NCI-H146 (cell line): ENCODE results near the gene PANK1.

ENCODE experiments used
- DNase-seq: peaks from one replicate; lab custom pipeline; 2025; lab: John Stamatoyannopoulos, UW

The PANK1 gene

DNA sequence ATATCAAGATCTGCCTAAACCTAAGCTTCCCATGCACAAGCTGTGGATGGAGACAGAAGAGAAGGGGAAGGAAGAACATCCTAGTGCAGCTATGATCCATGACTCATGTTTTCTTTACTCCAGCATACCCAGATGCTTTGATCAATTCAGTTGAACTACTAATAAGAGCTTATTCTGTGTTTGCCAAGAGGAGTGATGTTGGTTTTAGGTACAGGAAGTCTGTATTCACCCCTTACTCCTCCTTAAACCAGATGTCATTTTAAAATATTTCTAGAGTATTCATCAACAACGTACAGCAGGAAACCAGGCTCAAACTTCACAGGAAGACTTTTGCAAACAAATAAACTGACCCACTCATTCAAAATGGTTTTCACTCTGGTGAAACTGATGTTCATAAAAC, 29.2 kb downstream of the PANK1 start:
- DNase-seq = no peak

DNA sequence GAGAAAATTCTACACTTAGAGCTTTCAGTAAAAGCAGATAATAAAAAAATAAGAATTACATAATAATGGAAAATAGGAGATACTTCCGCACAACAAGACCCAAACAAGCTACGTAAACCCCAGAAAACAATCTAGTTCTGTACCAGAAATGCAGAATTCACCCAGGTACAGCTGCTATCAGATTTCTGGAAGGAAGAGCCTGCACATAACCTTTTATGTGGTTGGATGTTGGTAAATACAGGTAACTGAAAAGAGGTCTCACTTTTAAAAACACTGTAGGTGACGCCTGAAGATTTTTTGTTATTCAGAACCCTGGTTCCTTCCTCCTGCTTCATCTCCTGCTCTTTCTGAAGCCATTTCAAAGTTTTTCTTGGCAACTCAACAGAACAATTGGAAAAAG, 29.9 kb downstream of the PANK1 start:
- DNase-seq = no peak

DNA sequence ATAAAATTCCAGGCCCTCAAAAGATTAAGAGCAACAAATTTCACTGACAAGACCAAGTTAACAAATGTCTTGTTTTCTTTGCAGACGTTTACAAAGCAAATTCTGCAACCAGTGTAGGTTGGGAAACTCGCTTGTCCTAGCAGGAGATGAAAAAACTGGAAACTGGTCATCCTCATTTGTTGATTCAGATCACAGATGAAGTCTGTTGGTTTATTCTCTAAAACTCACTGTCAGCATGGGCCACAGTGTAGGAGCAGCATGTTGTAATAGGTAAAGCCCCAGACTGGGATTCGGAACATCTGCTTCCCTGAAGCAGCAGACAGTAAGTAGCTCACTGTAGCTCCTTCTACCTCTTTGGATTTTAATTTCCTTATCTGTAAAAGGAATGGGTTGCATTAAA, 31.5 kb downstream of the PANK1 start:
- DNase-seq = no peak

DNA sequence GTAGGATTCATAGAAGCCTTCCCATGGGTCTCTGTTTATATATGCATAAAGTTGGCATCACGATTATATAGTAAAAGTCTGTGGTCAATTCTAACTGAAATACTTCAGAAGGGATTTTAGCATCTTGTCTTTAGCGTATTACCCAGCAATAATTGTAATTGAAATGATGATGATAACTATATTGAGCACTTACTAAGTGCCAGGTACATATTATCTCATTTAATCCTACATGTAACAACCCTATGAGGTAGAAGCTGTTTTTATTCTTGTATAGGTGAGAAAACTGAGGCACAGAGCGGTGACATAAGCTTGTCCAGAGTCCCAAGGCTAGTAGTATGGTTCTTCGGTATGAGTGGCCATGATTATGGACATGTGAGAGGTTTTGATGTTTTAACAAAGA, 33.8 kb downstream of the PANK1 start:
- no peak for DNase-seq

DNA sequence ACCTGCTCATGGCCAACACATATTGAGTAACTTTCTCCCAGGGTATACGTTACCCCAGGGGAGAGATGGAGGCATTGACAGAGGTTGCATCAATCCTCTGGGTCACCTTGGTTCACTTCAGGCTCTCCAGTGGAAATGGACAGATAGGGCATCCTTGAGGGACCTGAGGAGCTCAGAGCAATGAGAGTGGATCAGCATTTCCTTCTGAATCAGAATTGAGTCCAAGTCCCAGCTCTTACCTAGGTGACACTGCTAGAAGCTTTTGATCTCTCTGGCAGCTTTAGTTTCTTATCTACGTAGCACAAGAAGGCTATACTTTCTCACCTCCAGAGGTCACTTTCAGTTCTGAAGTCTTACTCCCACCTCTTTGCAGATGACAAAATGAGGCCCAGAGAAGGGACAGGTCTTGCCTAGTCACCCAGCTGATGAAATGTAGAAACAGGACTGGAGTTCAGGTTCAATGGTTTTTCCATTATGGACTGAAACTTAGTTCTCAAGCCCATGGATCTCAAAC, 35.2 kb downstream of the PANK1 start:
- DNase-seq = no peak

DNA sequence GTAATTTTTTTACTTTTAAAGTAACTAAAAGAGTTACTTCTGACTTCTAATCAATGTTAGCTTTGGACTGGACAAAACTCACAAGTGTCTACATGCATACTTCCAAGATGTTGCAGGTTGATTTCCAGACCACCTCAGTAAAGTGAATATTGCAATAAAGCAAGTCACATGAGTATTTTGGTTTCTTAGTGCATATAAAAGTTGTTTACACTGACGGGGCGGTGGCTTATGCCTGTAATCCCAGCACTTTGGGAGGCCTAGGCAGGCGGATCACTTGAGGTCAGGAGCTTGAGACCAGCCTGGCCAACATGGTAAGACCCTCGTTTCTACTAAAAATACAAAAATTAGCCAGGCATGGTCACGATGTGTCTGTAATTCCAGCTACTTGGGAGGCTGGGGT, 40.8 kb downstream of the PANK1 start:
- no peak for DNase-seq

DNA sequence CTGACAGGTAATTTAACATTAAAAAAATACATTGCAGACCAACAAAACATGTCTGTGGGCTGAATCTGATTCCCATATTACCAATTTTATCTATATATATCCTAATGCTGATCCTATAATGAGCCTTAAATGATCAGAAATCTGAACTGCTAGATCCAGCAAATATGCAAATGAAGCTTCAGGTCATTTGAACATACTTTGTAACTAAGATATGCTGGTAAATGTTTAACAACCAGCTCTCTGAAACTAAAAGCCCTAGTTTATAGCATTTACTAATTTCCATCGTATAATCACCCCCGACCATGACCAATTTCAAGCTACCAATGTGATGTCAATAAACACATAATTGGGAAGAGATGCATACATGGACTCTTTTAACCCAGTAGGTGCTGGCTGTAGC, 42.1 kb downstream of the PANK1 start:
- no peak for DNase-seq

DNA sequence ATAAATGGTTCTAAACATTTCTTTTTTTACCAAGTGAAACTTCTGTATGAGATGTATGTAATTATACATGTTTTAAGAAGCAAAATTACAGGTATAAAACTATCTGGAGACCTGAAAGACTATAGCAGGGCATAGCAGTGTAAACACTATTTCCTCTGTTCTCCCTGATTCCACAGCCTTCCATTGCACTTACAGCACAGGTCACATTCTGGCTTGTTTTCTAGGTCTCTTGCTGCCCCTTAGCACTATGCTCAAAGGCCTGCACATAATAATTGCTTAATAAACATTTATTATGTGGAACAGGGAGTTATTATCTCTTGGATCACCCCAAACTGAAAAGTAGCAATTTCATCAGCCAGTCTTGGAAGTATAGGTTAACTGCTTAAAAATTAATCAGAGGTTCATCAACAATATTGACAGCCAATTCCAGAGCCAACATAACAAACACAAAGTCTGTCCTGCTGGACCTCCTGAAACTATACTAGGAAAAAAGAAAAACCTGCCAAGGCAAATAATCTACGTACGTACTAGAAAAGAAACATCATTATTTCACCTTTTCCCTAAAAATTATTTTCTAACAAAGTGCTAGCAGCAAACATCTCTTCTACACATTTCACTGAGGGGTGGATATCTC, 43.2 kb downstream of the PANK1 start:
- no peak for DNase-seq

DNA sequence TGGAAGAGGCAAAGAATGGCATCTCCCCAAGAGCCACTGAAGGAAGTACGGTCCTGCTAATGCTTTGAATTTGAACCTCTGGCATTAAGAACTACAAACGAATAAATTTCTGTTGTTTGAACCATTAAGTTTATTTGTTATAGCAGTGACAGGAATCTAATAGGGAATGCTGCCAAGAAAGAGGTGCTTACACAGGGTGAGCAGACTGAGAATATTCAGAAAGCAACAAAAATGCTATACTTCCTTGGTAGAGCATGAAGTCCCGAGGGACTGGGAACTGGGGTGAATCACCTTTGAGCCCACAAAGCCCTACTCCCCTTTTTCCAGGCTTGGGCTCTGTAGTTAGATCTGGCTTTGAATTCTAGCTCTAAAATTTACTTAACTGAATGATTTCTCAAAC, 45.0 kb downstream of the PANK1 start:
- DNase-seq = no peak

DNA sequence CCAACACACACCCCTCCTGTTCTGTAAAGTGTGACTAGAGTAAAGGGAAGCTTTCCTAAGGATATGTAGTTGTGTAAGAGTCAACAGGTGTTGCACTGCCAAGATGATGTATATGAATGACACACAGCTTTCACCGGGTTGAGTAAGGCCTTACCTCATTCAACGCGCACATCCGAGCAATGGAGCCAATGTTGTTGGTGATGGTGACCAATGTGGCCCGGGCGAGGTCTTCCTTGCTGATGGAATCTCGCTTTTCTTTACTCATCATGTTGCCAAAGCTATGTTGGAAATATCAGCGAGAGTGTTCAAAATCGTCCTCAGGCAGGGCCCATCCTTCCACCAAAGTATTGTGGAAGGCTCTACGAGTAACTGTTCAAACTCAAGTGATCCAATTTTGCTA, 52.0 kb downstream of the PANK1 start:
- no peak for DNase-seq

DNA sequence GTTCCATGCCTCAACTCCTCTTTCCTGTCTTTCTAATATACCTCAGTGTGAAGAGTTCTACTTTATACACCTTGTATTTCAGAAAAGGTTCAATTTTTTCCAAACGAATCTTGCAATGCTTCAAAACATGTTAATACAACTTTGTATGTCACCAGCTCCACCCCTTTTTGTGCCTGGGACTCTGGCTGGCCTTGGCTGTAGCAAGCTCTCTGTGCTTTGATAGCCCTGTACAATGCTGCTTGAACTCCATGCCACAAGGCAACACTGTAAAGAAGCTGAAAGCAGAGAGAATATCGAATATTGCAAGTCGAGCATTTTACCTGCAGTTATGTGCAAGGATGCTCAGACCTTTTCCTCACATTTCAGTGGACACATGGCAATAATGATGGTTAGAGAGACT, 52.5 kb downstream of the PANK1 start:
- no peak for DNase-seq

DNA sequence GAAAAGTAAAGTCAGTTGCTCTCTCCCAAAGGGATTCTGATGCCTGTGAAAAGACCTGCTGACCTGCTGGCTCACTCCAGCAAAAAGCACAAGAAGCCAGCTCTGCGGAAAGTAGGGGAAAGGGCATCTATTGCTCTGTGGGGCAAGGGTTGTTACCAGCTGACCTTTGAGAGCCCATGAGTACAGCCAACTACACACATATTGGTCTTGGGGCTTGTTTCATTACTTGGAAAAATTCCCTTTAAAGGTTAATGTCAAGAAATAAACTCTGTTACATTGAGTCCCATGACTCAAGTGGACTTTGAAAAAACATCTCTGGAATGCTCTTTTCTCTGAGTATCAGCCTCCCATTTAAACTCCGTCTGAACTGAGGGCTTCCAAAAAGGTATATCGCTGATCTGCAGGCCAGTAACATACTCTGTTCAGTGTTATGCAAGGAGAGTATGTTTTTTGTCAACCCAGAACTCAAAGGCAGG, 53.2 kb downstream of the PANK1 start:
- no peak for DNase-seq

DNA sequence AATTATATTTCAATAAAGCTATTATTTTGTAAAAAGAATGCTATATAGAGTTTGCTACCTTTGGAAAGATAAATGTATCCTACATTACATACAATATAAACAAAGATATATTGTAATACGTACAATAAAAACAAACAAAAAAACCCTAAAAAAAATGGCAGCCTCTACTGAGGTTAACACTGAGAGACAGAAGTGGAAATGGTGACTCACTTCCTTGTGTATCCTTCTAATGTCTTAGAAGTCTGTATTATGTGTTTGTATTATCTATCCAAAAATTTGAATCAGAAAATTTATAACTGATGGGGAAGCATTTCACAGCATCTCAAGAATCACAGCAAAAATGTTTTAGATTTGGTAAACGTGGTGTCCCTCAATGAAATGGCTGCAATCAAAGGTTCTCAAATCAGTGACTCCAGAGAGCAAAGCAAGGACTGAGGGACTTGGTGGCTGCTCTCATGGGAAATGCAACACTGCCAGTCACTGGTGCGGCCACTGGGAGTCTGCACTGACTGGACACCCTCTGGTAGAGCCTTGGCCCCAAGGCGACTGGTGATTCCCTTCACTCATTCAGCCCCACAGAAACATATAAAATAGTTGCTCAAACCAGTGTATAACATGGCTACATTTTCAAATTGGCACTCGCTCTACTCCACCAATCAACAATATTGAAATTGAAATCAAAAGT, 53.8 kb downstream of the PANK1 start:
- no peak for DNase-seq

DNA sequence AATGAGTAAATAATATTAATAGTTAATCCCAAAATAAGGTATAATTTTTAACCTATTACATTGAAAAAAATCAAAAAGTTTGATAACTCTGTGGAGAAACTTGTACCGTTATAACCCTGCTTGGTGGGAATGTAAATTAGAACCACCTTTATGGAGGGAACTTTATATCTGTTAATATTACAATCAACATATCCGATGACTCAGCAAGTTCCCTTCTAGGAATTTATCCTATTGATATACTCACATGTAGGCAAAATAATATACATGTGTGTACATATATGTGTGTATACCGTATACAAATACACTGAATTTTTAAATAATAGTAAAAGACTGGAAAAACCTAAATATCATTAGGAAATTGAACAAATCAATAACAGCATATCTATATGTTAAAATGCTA, 54.7 kb downstream of the PANK1 start:
- no peak for DNase-seq

DNA sequence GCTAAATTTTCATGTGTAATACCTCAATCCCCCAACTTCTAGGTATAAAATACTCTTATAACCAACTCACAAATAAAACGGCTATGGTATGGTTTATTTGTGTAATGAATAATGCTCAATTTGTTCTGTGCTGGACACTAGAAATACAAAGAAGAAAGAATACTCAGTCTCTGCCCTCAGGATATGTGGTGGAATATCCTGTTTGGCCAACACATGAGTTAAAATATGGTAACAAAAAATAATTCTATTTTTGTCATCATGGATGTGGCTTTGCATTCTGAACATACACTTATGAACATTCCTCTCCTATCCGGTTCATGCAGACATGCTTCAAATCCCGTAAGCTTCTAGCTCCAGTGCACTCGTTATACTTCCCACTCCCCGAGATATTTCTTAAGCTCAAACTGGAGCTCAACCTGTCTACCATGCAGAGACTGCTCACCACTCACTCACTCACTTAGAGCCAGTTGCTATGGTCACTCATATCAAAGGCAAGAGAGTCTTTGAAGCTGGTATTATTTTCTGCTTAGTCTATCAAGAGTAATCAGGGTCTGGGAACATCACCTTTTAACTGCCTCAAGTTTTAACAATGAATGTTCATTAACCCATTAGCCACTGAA, 55.8 kb downstream of the PANK1 start:
- no peak for DNase-seq

DNA sequence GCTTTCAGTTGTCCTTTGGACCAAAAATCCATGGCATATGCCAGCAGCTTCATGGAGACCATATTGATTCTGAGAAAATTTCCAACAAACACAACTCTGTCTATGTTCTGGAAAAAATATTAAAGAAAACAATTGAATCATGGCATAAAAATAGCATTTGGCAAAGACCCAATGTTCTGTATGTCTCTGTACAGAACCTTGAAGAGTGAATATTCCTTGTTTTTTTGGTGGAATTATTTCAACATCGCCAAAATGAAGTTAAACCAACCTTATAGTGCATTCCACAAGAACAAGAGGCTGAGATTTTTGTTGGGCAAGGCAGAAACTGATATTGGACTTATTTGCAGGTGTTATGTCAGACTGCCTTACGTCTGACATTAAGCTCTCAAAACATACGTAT, 56.4 kb downstream of the PANK1 start:
- no peak for DNase-seq

DNA sequence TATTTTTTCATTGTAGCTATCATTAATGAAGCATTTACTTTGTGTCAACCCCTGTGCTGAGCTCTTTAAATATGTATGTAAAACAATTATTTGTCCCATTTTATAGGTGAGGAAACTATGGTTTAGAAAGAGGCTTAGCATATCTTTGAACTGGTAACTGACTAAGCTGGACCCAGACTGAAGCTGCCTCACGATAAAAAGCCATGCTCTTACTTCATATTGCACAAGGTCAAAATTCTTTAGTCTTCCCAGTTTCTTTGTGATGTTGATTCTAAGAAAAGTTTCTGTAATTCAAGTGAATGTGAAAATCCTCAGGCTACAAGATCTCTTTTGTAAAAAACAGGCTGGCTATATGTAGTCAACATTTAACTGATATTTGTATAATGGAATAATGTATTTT, 63.0 kb downstream of the PANK1 start:
- no peak for DNase-seq

DNA sequence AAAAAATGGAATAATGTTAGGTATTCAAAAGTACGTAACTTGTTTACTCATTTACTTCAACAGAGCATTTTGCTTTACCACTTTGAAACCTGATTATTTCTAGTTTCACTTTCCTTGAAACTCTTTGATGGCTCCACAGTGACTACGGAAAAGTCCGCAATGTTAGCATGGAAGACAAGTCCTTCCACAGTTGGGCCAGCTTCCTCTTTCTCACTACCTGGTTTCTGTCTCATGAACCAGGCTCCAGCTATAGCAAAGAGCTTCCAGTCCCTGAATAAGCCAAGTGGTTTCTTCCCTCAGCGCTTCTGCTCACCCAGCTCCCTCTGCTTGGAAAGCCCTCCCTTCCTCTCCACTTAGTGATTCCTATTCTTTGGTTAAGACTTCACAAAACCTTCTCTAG, 64.8 kb downstream of the PANK1 start:
- DNase-seq = no peak

DNA sequence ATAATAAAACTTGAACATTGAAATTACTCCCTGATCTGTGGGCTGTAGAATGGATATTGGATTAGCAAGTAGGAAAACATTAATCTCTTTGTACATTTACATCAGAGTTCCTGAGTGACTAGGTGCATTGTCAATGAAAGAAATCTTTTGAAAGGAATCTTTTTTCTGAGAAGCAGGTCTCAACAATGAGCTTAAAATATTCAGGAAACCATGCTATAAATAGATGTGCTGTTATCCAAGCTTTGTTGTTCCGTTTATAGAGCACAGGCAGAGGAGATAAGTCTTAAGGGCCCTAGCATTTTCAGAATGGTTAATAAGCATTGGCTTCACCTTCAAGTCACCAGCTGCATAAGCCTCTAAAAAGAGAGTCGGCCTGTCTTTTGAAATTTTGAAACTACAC, 68.3 kb downstream of the PANK1 start:
- DNase-seq = no peak

DNA sequence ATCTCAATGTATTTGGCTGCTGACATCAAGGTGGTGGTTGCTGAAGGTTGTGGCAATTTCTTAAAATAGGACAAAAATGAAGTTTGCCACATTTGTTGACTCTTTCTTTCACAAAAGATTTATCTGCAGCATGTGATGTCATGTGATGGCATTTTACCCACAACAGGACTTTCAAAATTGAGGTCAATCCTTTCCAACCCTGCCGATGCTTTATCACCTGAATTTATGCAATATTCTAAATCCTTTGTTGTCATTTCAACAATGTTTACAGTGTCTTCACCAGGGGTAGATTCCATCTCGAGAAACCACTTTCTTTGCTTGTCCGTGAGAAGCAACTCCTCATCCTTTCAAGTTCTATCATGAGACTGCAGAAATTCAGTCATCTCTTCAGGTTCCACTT, 69.0 kb downstream of the PANK1 start:
- DNase-seq = no peak

DNA sequence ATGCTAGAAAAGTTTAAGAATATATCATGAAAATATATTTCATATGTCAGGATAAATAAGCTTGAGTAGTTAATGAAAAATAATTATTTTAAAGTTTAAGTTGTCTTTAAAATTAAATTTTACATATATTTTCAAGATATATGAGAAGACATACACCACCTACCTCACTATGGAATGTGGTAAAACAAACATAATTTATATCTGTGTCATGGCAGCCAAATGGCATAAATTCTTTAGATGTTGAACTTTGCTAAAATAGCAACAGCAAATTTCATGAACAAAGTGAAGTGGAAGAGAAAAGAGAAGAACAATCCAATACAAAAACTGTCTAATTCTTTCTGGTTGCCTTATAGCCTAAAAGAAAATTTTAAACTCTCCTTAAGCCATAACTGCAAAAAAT, 70.0 kb downstream of the PANK1 start:
- no peak for DNase-seq

DNA sequence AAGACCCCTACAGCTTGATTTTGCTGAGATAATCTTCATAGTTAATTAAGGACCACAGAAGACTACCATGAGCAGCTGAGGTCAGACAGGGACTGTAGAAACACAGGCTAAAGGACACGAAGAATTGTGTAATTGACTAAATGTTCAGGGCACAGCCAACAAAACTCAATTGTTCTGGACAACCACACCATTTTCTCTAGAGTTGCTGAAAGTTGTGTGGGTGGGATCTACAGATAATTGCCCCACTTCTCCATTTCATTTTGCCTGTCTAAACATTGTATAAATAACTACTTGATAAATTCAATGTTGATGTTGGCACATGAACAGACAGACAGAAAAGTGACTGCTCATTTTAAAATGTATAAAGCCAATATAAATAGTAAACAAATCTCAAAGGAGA, 70.7 kb downstream of the PANK1 start:
- DNase-seq = no peak

DNA sequence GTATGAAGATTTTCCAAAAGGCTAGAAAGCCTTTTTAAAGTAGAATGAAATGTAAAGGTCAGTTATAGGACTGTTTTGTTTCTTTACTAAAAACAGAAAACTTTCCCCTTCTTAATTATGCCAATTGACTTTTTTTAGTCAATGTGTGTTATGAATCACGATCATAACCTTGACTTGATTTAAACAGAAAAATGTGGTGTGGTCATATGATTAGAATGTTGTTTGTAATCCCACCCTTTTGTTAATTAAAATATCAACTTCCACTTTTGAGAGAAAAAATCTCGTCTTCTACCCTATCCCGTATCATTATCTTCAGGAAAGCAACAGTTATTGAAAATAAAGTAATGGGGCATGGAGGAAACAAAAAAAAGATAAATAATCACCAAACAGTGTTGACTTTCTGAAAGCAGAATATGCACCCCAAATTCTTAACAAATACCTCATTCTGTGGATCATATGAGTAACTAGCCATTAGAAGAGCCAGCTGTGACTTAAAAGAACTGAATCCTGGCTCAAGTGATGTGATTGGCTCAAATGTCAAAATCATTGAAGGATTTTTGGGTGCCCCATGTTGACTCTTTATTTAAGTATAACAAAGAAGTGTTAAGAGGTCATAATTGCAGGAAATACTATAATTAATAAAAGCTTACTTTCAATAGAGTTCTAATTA, 77.3 kb downstream of the PANK1 start:
- no peak for DNase-seq
